K562 (cell line): ENCODE results near the gene RGS9BP. TPM values are rescaled to one million over a fixed set of nuclear protein-coding genes. Genes with fewer than 3 reads are reported as not detected.

ENCODE experiments used
- ATAC-seq: fragments of 200-7000 bp; cut with Tn5 transposase; 3 replicates; pipeline ENCODE4 v1.9.1; 2020; ENCODE audit warnings: moderate library complexity
- BruUV-seq: library from RNA; stranded (reverse); fragments of 400-500 nt; replicated peaks from 2 replicates; lab custom pipeline; 2021; lab: Mats Ljungman, UMichigan
- CTCF ChIA-PET: fragments of 300-600 bp; formaldehyde crosslinking; extraction: SDS; loops from one replicate; lab custom pipeline; 2021; ENCODE audit warnings: low intra/inter-chr PET ratio; lab: Yijun Ruan, JAX
- POLR2A ChIA-PET: fragments of 300-600, 350-650 bp; sonication (Branson Sonifier 250); formaldehyde crosslinking; extraction: SDS; loops from one replicate; lab custom pipeline; 2021; ENCODE audit warnings: antibody characterized with exemption, inconsistent platforms; lab: Yijun Ruan, JAX
- DNase-seq, 4 experiments: peaks; one replicate each; pipeline versions ENCODE4 v3.0.0 to v3.0.0-alpha.2; 2011 to 2018; ENCODE audit warnings: low spot score in 3 of 4, mixed read lengths in 3 of 4; ENCODE audit errors: extremely low read depth in 1 of 4
- FAIRE-seq: peaks from 2 replicates; lab custom pipeline; 2011; peaks lifted over from hg19 to GRCh38; lab: Jason Lieb, UNC
- H2AFZ ChIP-seq: 2 replicates; pipeline ENCODE4 v1.6.0; 2011; ENCODE audit warnings: low read depth, low read length, control low read depth, inconsistent platforms
- H3K27ac ChIP-seq: fragments of 200-600 bp; 3 replicates; pipeline ENCODE4 v1.8.0; 2011; ENCODE audit warnings: low read depth, mild to moderate bottlenecking, control low read depth, inconsistent platforms, low read length, moderate library complexity, mixed read lengths; ENCODE audit errors: extremely low read depth
- H3K27me3 ChIP-seq, 2 experiments: fragments of 300-600 bp in 1 of 2; 2 replicates in 1 of 2; 3 replicates in 1 of 2; pipeline versions ENCODE4 v1.6.0 to v1.8.0; 2011; ENCODE audit warnings: inconsistent platforms in 2 of 2, low read length in 2 of 2, mild to moderate bottlenecking in 1 of 2, mixed read lengths in 1 of 2, moderate library complexity in 1 of 2; ENCODE audit not compliant: control insufficient read depth in 2 of 2, insufficient read depth in 2 of 2
- H3K36me3 ChIP-seq: fragments of 300-600 bp; 3 replicates; pipeline ENCODE4 v1.8.0; 2011; ENCODE audit warnings: mild to moderate bottlenecking, low read length, inconsistent platforms; ENCODE audit not compliant: control insufficient read depth, insufficient read depth
- H3K4me1 ChIP-seq, 2 experiments: fragments of 200-600 bp in 1 of 2; replicated peaks in 1 of 2; 2 replicates in 1 of 2; 3 replicates in 1 of 2; pipeline versions ENCODE4 v1.5.1 to v1.8.0; 2011; ENCODE audit warnings: inconsistent platforms in 2 of 2, low read length in 2 of 2, mild to moderate bottlenecking in 1 of 2, mixed read lengths in 1 of 2, moderate library complexity in 1 of 2; ENCODE audit not compliant: control insufficient read depth in 2 of 2, insufficient read depth in 2 of 2
- H3K4me2 ChIP-seq: 2 replicates; pipeline ENCODE4 v1.6.1; 2011; ENCODE audit warnings: low read length, control low read depth, inconsistent platforms, mixed read lengths; ENCODE audit not compliant: insufficient read depth
- H3K4me3 ChIP-seq: fragments of 200-600 bp; sonication (generic), shearing (Covaris generic); 2 replicates; pipeline ENCODE4 v1.5.1; 2016; ENCODE audit warnings: control low read depth, inconsistent platforms
- H3K79me2 ChIP-seq: fragments of 200-600 bp; 3 replicates; pipeline ENCODE4 v1.8.0; 2011; ENCODE audit warnings: low read length, inconsistent platforms; ENCODE audit not compliant: control insufficient read depth, insufficient read depth
- H3K9ac ChIP-seq, 2 experiments: 2 replicates each; pipeline versions ENCODE4 v1.6.0 to v1.6.1; 2011; ENCODE audit warnings: low read depth in 2 of 2, low read length in 2 of 2, control low read depth in 1 of 2, inconsistent platforms in 1 of 2, mild to moderate bottlenecking in 1 of 2, mixed read lengths in 1 of 2; ENCODE audit not compliant: insufficient read depth in 1 of 2
- H3K9me1 ChIP-seq: one replicate; pipeline ENCODE4 v1.6.0; 2011; ENCODE audit warnings: inconsistent platforms, mild to moderate bottlenecking, low read length, moderate library complexity; ENCODE audit not compliant: control insufficient read depth, insufficient read depth
- H3K9me3 ChIP-seq: replicated peaks from 2 replicates; pipeline ENCODE4 v1.5.1; 2011; ENCODE audit warnings: low read depth, low read length, inconsistent platforms; ENCODE audit not compliant: control insufficient read depth, insufficient read depth
- H4K20me1 ChIP-seq: replicated peaks from 2 replicates; pipeline ENCODE4 v1.6.1; 2011; ENCODE audit warnings: low read length, inconsistent platforms, mixed read lengths; ENCODE audit not compliant: control insufficient read depth, insufficient read depth
- ATF2 ChIP-seq: sonication (generic); formaldehyde crosslinking; IDR thresholded peaks from 2 replicates; pipeline ENCODE4 v1.8.1; 2022; ENCODE audit warnings: missing genetic modification reagents
- BRF1 ChIP-seq: IDR thresholded peaks from 3 replicates; pipeline ENCODE4 v1.6.1; 2011; ENCODE audit warnings: borderline replicate concordance, mild to moderate bottlenecking; ENCODE audit not compliant: insufficient read length; ENCODE audit errors: extremely low read depth
- POLR2G ChIP-seq: fragments of 200-400 bp; formaldehyde crosslinking; IDR thresholded peaks from 2 replicates; pipeline ENCODE4 v1.6.1; 2017; ENCODE audit warnings: low read depth, mild to moderate bottlenecking, antibody characterized with exemption, low read length, moderate library complexity
- PYGO2 ChIP-seq: fragments of 450-650 bp; IDR thresholded peaks from 2 replicates; pipeline ENCODE4 v1.6.1; 2016; ENCODE audit warnings: mild to moderate bottlenecking, missing genetic modification characterization, moderate library complexity, missing compliant biosample characterization
- STAT6 ChIP-seq: sonication (generic); formaldehyde crosslinking; IDR thresholded peaks from 2 replicates; pipeline ENCODE4 v1.8.1; 2023; ENCODE audit warnings: mild to moderate bottlenecking, missing genetic modification reagents
- TCF3 ChIP-seq: sonication (generic); formaldehyde crosslinking; IDR thresholded peaks from 2 replicates; pipeline ENCODE4 v1.4.0; 2020; ENCODE audit warnings: mild to moderate bottlenecking, missing genetic modification reagents
- WGBS: fragments of 100-300 bp; shearing (Covaris generic); methylation state at CpG from one replicate; pipeline ENCODE4 v1.1.6; 2016; ENCODE audit warnings: low coverage, mixed read lengths; ENCODE audit not compliant: insufficient coverage; ENCODE audit errors: missing lambda C conversion rate; 5-methylcytosine and 5-hydroxymethylcytosine counted together
- in situ Hi-C: fragments of 300-500 bp; cut with MboI; formaldehyde crosslinking; loops from 4 replicates; pipeline ENCODE4 v1.15.0; 2018; ENCODE audit warnings: inconsistent platforms, mixed read lengths
- intact Hi-C: fragments of 100-400 bp; cut with micrococcal nuclease; formaldehyde crosslinking; loops from 2 replicates; pipeline ENCODE4 v1.14.2; 2022
- polyA plus RNA-seq, 8 experiments: library from polyadenylated mRNA; depleted of rRNA in 4 of 8; stranded (reverse) in 5 of 8; unstranded in 3 of 8; fragments of >200 nt; fragmentation: Nextera tagmentation in 2 of 8; fragmentation: Illumina TruSeq in 1 of 8; extraction: Ambion mirVana in 2 of 8; extraction: Trizol in 1 of 8; gene quantifications; 2 replicates each; pipeline versions ENCODE4 v1.2.1 to v1.2.3, GENCODE V29; 2011 to 2014; ENCODE audit warnings: inconsistent platforms in 1 of 8, missing spikeins in 1 of 8
- total RNA-seq, 7 experiments: library from RNA; depleted of rRNA in 6 of 7; stranded (reverse); fragments of >200 nt in 6 of 7; fragmentation: Illumina TruSeq in 2 of 7; extraction: Trizol in 2 of 7; gene quantifications; 2 replicates each; pipeline versions ENCODE4 v1.2.1 to v1.2.3, GENCODE V29; 2011 to 2021; ENCODE audit warnings: low replicate concordance in 1 of 7
- TF ChIP-seq, protein P1 (sequence below): sonication (generic); formaldehyde crosslinking; IDR thresholded peaks from 2 replicates; pipeline ENCODE4 v1.8.1; 2023; ENCODE audit warnings: mild to moderate bottlenecking, missing genetic modification reagents
- TF ChIP-seq, protein P2 (sequence below), 3 experiments: IDR thresholded peaks in 2 of 3; conservative IDR thresholded peaks in 1 of 3; 2 replicates each; pipeline ENCODE4 v1.5.1; 2011 to 2012; ENCODE audit warnings: low read length in 3 of 3, mild to moderate bottlenecking in 3 of 3, control low read depth in 2 of 3, improper control_type of control experiment in 1 of 3, inconsistent platforms in 1 of 3, low read depth in 1 of 3, mixed read lengths in 1 of 3, moderate library complexity in 1 of 3; ENCODE audit not compliant: insufficient read depth in 2 of 3

The RGS9BP gene
- total and polyA plus RNA-seq, 9 of the 15 experiments (the other 6 are each of a cell fraction or from before 2014, with no cell fraction given): 0.03 to 1.3 (median 0.49) TPM

DNA sequence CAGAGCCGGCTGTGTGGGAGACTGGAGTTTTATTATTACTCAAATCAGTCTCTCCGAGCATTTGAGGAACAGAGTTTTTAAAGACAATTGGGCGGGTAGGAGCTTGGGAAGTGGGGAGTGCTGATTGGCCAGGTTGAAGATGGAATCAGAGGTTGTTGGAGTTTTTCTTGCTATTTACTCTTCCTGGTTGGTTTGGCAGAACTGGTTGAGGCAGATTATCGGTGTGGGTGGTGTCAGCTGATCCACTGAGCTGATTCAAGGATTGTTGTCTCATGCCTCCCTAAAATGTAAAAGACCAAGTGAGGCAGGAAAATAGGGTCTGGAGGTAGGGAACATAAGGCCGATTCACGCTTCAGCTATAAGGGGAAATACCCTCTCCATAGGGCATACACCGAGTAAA, 42.6 kb downstream of the RGS9BP start (continued):
- TF ChIP-seq, protein P1, sequence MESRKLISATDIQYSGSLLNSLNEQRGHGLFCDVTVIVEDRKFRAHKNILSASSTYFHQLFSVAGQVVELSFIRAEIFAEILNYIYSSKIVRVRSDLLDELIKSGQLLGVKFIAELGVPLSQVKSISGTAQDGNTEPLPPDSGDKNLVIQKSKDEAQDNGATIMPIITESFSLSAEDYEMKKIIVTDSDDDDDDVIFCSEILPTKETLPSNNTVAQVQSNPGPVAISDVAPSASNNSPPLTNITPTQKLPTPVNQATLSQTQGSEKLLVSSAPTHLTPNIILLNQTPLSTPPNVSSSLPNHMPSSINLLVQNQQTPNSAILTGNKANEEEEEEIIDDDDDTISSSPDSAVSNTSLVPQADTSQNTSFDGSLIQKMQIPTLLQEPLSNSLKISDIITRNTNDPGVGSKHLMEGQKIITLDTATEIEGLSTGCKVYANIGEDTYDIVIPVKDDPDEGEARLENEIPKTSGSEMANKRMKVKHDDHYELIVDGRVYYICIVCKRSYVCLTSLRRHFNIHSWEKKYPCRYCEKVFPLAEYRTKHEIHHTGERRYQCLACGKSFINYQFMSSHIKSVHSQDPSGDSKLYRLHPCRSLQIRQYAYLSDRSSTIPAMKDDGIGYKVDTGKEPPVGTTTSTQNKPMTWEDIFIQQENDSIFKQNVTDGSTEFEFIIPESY: no peak
- TF ChIP-seq TCF3: no peak

DNA sequence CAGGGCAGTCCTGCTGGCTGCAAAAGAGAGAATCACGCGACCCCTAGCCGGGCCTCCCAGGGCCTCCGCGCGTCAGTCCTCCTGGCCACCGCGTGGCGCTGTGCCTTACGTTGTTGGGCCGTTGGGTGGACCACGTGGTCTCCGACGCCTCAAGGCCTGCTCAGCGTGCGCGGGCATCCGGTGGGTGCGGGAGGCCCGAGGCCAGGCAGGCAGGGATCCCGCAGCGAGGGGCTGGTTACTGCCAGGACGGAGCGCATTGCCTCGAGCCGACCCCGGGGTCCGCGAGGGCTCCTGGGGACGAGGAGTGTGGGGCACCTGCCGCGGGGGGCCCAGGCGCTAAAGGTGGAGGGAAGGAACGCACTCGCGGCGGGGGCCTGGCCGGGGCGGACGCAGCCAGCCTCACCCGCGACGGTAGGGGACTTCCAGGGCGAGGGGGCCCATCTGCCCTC, 44.0 kb downstream of the RGS9BP start, which contains the start of gene TDRD12:
TSS of gene TDRD12 (plus strand) at position 157 of the 449 bp plus-strand sequence. CDS start 306 bp downstream, outside the sequence.
- Histone ChIP-seq H3K9me1 (no peaks in the 10 kb centered on the region), H3K27ac (no peak within 1 kb of the TSS), H4K20me1 (no peaks in the 10 kb centered on the region), H3K9ac (no peak within 1 kb of the TSS), H3K4me2 (no peak within 1 kb of the TSS), H3K79me2 (no peaks in the 10 kb centered on the region), H2AFZ (no peak within 1 kb of the TSS), H3K4me1 (no peaks in the 10 kb centered on the region; a peak in 2 of 5 replicates), H3K4me3 (no peak within 1 kb of the TSS), H3K9me3 (no peaks in the 10 kb centered on the region), H3K27me3 (no peaks in the 10 kb centered on the region), H3K36me3 (peaks cover 8% of the 10 kb centered on the region; the same call in 1 of the 3 replicates)
- intact Hi-C loops (no loop called here), in situ Hi-C loops (no loop called here)
- TF ChIP-seq, protein P1: peak; percentile 96
- no peak for TF ChIP-seq PYGO2 (tag)
- TF ChIP-seq POLR2G: 0 out of 2 replicates have a peak, but pooled peaks have one; percentile 40
- TF ChIP-seq STAT6 (CRISPR knock-in tag): no peak
- no peak for TF ChIP-seq ATF2
- no peak for TF ChIP-seq BRF1
- TF ChIP-seq, protein P2, sequence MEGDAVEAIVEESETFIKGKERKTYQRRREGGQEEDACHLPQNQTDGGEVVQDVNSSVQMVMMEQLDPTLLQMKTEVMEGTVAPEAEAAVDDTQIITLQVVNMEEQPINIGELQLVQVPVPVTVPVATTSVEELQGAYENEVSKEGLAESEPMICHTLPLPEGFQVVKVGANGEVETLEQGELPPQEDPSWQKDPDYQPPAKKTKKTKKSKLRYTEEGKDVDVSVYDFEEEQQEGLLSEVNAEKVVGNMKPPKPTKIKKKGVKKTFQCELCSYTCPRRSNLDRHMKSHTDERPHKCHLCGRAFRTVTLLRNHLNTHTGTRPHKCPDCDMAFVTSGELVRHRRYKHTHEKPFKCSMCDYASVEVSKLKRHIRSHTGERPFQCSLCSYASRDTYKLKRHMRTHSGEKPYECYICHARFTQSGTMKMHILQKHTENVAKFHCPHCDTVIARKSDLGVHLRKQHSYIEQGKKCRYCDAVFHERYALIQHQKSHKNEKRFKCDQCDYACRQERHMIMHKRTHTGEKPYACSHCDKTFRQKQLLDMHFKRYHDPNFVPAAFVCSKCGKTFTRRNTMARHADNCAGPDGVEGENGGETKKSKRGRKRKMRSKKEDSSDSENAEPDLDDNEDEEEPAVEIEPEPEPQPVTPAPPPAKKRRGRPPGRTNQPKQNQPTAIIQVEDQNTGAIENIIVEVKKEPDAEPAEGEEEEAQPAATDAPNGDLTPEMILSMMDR (IDR thresholded peaks at IDR 0.05 in 2 of 3, conservative IDR thresholded peaks at IDR 0.05 in 1 of 3; ENCODE audit: insufficient read depth in 2 of 3, low read depth in 1 of 3, low read length in 3 of 3): 0 out of 6 replicates have a peak, but pooled peaks of 2 of the 3 experiments have one; percentile 5 to 8
- ChIA-PET CTCF (no interaction called here), POLR2A (no interaction called here)
- no peak for ATAC-seq
- no peak for FAIRE-seq
- no TSS peak for BruUV-seq
- 97% methylated on average over 15 of the region's 44 CpGs for WGBS
- DNase-seq: no peak
